MM.1S (cell line): ENCODE data around the gene PIK3R5.

Experiments used
- DNase-seq: peaks from one replicate; pipeline ENCODE4 v3.0.0-alpha.2; 2015
- H2AFZ ChIP-seq: fragments of 300-600 bp; sonication (generic); 2 replicates; pipeline ENCODE4 v1.6.0; 2016; ENCODE audit warnings: antibody characterized with exemption, low read length
- H3F3A ChIP-seq: fragments of 300-600 bp; sonication (generic); 2 replicates; pipeline ENCODE4 v1.6.1; 2016; ENCODE audit warnings: mild to moderate bottlenecking, antibody characterized with exemption, low read length, moderate library complexity, mixed read lengths; ENCODE audit not compliant: insufficient read depth
- H3K27ac ChIP-seq: fragments of 300-600 bp; sonication (generic); 2 replicates; pipeline ENCODE4 v1.5.1; 2016; ENCODE audit warnings: mild to moderate bottlenecking, low read length
- H3K27me3 ChIP-seq: fragments of 300-600 bp; sonication (generic); replicated peaks from 2 replicates; pipeline ENCODE4 v1.6.0; 2016; ENCODE audit warnings: low read length; ENCODE audit not compliant: insufficient read depth
- H3K36me3 ChIP-seq: fragments of 300-600 bp; sonication (generic); replicated peaks from 2 replicates; pipeline ENCODE4 v1.6.1; 2016; ENCODE audit warnings: mild to moderate bottlenecking, low read length, mixed read lengths; ENCODE audit not compliant: insufficient read depth
- H3K4me1 ChIP-seq: fragments of 300-600 bp; sonication (generic); 2 replicates; pipeline ENCODE4 v1.6.1; 2016; ENCODE audit warnings: low read length, mixed read lengths
- H3K4me2 ChIP-seq: fragments of 300-600 bp; sonication (generic); 2 replicates; pipeline ENCODE4 v1.6.0; 2016; ENCODE audit warnings: low read depth, low read length
- H3K4me3 ChIP-seq: fragments of 300-600 bp; sonication (generic); 2 replicates; pipeline ENCODE4 v1.5.1; 2016; ENCODE audit warnings: low read length, mixed read lengths
- H3K79me2 ChIP-seq: fragments of 300-600 bp; sonication (generic); 2 replicates; pipeline ENCODE4 v1.6.1; 2016; ENCODE audit warnings: mixed run types, low read length, mixed read lengths
- H3K9ac ChIP-seq: fragments of 300-600 bp; sonication (generic); 2 replicates; pipeline ENCODE4 v1.6.1; 2016; ENCODE audit warnings: low read length, mixed read lengths
- H3K9me2 ChIP-seq: fragments of 300-600 bp; sonication (generic); replicated peaks from 2 replicates; pipeline ENCODE4 v1.6.1; 2016; ENCODE audit warnings: mild to moderate bottlenecking, low read length, mixed read lengths; ENCODE audit not compliant: insufficient read depth
- H3K9me3 ChIP-seq: fragments of 300-600 bp; sonication (generic); replicated peaks from 2 replicates; pipeline ENCODE4 v1.6.1; 2016; ENCODE audit warnings: mild to moderate bottlenecking, low read length, mixed read lengths; ENCODE audit not compliant: insufficient read depth
- H4K20me1 ChIP-seq: fragments of 300-600 bp; sonication (generic); 2 replicates; pipeline ENCODE4 v1.6.1; 2016; ENCODE audit warnings: mild to moderate bottlenecking, low read length, moderate library complexity, mixed read lengths; ENCODE audit not compliant: insufficient read depth
- EZH2 ChIP-seq: fragments of 300-600 bp; sonication (generic); optimal IDR thresholded peaks from 2 replicates; pipeline ENCODE3; 2017; ENCODE audit warnings: low read depth, mild to moderate bottlenecking, antibody characterized with exemption, low read length, mixed read lengths
- EZH2phosphoT487 ChIP-seq: fragments of 300-600 bp; sonication (generic); IDR thresholded peaks from 2 replicates; pipeline ENCODE4 v1.6.1; 2018; ENCODE audit warnings: antibody characterized with exemption, low read length
- TF ChIP-seq, protein P1 (sequence below): fragments of 300-600 bp; sonication (generic); IDR thresholded peaks from 2 replicates; pipeline ENCODE4 v1.5.1; 2016; ENCODE audit warnings: antibody characterized with exemption, low read length, mixed read lengths

Gene PIK3R5

DNA sequence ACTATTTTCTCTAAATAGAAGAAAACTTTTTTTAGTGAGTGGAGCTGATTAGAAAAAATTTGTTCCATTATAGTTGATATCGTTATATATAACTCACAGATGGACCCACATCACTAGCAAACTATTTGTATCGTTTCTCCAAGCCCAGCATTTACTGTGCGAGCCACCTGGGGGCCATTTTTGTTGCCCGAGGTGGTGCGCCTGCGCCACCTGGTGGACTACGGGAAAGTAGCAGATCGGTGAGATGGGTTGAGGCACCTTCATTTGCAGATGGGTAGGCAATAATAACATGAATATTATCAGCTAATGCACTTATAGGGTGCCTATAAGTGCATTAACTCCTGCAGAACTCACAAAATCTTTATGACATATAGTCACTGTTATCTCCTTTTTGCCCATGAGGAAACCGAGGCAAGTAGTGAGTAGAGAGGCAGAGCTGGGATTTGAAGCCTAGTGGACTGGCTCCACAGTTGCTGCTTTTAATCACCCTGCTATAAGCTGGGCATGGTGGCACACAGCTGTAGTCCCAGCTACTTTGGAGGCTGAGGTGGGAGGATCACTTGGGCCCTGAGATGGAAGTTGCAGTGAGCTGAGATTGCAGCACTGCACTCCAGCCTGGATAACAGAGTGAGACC is 32.6 kb upstream of the PIK3R5 start:
- H3K4me1 ChIP-seq, result no peaks in the 10 kb centered on the region
- no peaks in the 10 kb centered on the region for H3K9me2 ChIP-seq
- no peaks in the 10 kb centered on the region for H3K79me2 ChIP-seq
- no peak overlapping the region for H3K9ac ChIP-seq
- no peak overlapping the region for H3K4me2 ChIP-seq
- no peaks in the 10 kb centered on the region for H3K36me3 ChIP-seq
- no peak overlapping the region for H3K4me3 ChIP-seq
- no peaks in the 10 kb centered on the region for H3K9me3 ChIP-seq
- H3K27ac ChIP-seq, result no peak overlapping the region
- peak; percentile 59 for DNase-seq
- TF ChIP-seq EZH2phosphoT487 (no peak), EZH2 (no peak)
- TF ChIP-seq, protein P1, sequence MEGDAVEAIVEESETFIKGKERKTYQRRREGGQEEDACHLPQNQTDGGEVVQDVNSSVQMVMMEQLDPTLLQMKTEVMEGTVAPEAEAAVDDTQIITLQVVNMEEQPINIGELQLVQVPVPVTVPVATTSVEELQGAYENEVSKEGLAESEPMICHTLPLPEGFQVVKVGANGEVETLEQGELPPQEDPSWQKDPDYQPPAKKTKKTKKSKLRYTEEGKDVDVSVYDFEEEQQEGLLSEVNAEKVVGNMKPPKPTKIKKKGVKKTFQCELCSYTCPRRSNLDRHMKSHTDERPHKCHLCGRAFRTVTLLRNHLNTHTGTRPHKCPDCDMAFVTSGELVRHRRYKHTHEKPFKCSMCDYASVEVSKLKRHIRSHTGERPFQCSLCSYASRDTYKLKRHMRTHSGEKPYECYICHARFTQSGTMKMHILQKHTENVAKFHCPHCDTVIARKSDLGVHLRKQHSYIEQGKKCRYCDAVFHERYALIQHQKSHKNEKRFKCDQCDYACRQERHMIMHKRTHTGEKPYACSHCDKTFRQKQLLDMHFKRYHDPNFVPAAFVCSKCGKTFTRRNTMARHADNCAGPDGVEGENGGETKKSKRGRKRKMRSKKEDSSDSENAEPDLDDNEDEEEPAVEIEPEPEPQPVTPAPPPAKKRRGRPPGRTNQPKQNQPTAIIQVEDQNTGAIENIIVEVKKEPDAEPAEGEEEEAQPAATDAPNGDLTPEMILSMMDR, result peak; percentile 97
- peaks cover 23% of the 10 kb centered on the region for H3K27me3 ChIP-seq
- no peaks in the 10 kb centered on the region for H3F3A ChIP-seq
- no peaks in the 10 kb centered on the region for H4K20me1 ChIP-seq
- no peak overlapping the region for H2AFZ ChIP-seq

DNA sequence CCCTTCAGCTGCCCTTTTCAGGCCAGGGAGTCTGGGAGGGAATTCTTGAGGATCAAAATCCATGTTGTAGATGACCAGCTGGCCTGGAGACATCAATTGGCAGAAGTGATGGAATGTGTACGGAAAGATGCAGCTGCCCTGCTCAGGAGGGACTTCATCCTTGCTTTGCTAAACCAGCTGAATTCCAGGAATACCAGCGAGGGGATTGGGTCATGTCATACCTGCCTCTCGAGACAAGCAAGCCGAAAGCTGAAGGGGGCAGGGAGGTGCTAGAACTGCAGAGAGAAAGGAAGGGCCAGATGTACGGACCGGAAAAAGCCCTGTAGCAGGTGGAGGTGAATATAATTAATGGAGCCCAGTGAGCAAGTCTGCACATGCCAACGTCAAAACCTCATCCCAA is 30.2 kb upstream of the PIK3R5 start:
- Histone ChIP-seq H3K4me3 (no peak overlapping the region), H3F3A (no peaks in the 10 kb centered on the region), H3K9me2 (no peaks in the 10 kb centered on the region), H3K4me1 (no peaks in the 10 kb centered on the region), H3K79me2 (no peaks in the 10 kb centered on the region), H3K4me2 (no peak overlapping the region), H3K36me3 (no peaks in the 10 kb centered on the region), H3K9me3 (no peaks in the 10 kb centered on the region), H3K9ac (no peak overlapping the region), H3K27ac (no peak overlapping the region), H3K27me3 (peaks cover 8% of the 10 kb centered on the region), H4K20me1 (no peaks in the 10 kb centered on the region), H2AFZ (no peak overlapping the region)
- no peak for DNase-seq
- TF ChIP-seq, protein P1, result no peak
- TF ChIP-seq EZH2phosphoT487 (no peak), EZH2 (no peak)

DNA sequence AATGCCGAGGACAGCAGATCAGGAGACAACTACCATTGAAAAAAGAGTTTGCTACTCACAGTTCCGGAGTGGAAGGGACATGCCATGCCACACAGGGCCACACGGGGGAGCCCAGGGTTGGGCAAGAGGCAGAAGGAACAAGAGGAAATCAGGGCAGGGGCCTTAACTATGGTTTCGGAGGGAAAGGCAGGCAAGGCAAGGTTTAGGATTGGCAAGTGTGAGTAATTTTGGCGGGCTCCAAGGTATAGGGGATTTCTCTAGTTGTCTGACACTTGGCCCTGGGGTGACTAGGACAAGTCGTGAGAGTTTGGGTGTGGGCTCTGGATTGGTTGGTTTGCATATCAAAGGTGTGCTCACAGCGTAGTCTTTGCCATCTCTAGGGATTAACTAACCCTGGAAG is 28.8 kb upstream of the PIK3R5 start:
- TF ChIP-seq EZH2, result no peak
- TF ChIP-seq, protein P1, result peak; percentile 66
- no peak for DNase-seq

More for the DNA sequence above, 28.8 kb upstream of the PIK3R5 start:
- Histone ChIP-seq H4K20me1 (no peaks in the 10 kb centered on the region), H3F3A (no peaks in the 10 kb centered on the region), H3K9me2 (no peaks in the 10 kb centered on the region), H3K27ac (no peak overlapping the region), H3K9me3 (no peaks in the 10 kb centered on the region), H3K4me1 (no peaks in the 10 kb centered on the region), H3K27me3 (no peaks in the 10 kb centered on the region; the same call in 1 of the 2 replicates), H3K4me3 (no peak overlapping the region), H3K36me3 (no peaks in the 10 kb centered on the region), H3K9ac (no peak overlapping the region), H3K4me2 (no peak overlapping the region), H3K79me2 (no peaks in the 10 kb centered on the region), H2AFZ (no peak overlapping the region)
